Lower leg skin (tissue), 3 donors: ENCODE data around the gene NCOR2.

ENCODE experiments used
- CTCF ChIP-seq, 3 donors: fragments of 450-650 bp; IDR thresholded peaks; one replicate each; pipeline ENCODE4 v1.5.1; 2016; ENCODE audit warnings: antibody characterized with exemption in 3 of 3, mild to moderate bottlenecking in 3 of 3, moderate library complexity in 2 of 3
- POLR2A ChIP-seq, 2 donors: fragments of 450-650 bp; IDR thresholded peaks; one replicate each; pipeline ENCODE4 v1.6.1; 2016 to 2017; ENCODE audit warnings: antibody characterized with exemption in 2 of 2, mild to moderate bottlenecking in 1 of 2, moderate library complexity in 1 of 2

- TF ChIP-seq POLR2A (IDR thresholded peaks at IDR 0.05): no peak
- TF ChIP-seq CTCF (IDR thresholded peaks at IDR 0.05): no peak
These were observed 27.4 kb upstream of the NCOR2 start for GRCh38 chr12:124594851-124595250.
